ENCODE measurements around the gene CPLX1.
"Not testable (repeated sequence)": the region's sequence is repeated elsewhere in the genome, so short reads cannot be mapped to it uniquely, and the experiment has no call there.

Gene CPLX1

DNA sequence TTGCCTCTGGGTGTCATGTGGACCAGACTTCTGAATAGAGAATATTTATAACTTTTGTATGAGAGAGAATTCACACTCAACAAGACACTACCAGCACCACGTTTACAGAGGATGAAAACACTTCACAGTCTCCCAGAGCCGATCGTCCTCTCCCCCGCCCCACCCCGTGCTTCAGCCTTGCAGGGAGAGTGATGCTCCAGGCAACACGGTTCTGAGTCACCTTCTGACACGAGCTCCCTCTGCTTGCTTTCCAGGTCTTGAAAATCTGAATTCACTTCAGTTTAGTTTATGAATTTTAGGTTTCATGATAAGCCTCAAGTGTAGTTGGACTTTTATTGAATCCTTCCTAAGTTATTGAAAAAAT lies 59.8 kb downstream of the CPLX1 start:
- Mint-ChIP-seq H3K36me3 (ENCODE audit: low read depth) (peaks cover 38% of the 10 kb centered on the region), H3K27ac (no peak overlapping the region), H3K4me1 (ENCODE audit: low read depth) (peaks cover 9% of the 10 kb centered on the region), H3K27me3 (ENCODE audit: low read depth) (no peaks in the 10 kb centered on the region), H3K9me3 (no peaks in the 10 kb centered on the region), H3K4me3 (no peak overlapping the region)

DNA sequence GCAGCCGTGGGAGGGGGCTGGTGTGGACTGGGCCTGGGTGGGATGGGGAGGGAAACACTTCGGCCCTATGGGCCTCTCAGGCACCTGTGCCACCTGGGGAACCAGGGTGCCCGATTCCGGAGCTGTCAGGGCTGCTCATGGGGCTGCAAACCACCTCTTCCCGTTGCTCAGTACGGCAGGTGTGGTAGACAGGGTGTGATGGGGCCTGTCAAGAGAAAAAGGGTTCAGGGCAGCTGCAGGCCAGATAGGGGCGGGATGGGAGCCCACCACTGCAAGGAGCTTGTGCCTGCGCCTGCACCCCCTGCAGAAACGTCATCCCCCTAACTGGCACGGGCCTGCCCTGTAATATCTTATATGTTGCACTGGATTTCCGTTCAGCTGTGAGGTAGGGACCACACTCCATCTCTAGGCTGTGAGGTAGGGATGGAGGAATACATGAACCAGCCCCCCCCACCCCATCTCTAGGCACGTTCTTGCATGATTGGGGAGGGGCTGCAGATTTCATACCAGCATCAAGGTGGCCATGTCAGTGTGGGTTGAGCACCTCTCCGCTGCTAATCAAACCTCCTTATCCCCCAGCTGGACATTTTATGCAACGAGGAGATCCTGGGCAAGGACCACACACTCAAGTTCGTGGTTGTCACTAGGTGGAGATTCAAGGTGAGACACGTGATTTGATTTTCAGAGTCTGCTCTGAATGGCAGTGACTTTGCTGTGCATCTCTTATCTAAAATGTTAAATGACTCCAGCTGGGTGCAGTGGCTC lies 61.3 kb downstream of the CPLX1 start:
- Mint-ChIP-seq H3K9me3 (no peaks in the 10 kb centered on the region), H3K36me3 (ENCODE audit: low read depth) (peaks cover 39% of the 10 kb centered on the region), H3K27me3 (ENCODE audit: low read depth) (no peaks in the 10 kb centered on the region), H3K4me1 (ENCODE audit: low read depth) (peaks cover 11% of the 10 kb centered on the region), H3K4me3 (no peak overlapping the region), H3K27ac (peak overlapping the region; percentile 41)

DNA sequence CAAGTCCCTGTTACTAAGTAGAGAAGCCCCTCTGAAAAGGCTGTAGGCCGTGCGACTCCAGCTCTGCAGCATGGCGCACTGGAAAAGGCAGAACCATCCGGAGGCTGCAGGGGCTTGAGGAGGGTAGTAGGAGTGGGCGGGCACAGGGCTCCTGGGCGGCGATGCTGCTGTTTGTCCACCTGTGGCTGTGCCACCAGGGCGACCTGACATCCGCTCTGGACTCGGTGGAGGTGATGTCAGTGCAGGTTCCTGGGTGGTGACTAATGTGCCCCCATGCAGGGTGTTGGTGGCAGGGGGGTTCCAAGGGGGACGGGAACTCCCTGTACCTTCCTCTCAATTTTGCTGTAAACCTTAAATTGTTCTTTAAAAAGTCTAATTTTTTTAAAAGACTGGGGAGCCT lies 62.0 kb downstream of the CPLX1 start:
- Mint-ChIP-seq H3K9me3 (no peaks in the 10 kb centered on the region), H3K27ac (no peak overlapping the region), H3K27me3 (ENCODE audit: low read depth) (no peaks in the 10 kb centered on the region), H3K36me3 (ENCODE audit: low read depth) (peaks cover 35% of the 10 kb centered on the region), H3K4me3 (no peak overlapping the region), H3K4me1 (ENCODE audit: low read depth) (peaks cover 11% of the 10 kb centered on the region)

DNA sequence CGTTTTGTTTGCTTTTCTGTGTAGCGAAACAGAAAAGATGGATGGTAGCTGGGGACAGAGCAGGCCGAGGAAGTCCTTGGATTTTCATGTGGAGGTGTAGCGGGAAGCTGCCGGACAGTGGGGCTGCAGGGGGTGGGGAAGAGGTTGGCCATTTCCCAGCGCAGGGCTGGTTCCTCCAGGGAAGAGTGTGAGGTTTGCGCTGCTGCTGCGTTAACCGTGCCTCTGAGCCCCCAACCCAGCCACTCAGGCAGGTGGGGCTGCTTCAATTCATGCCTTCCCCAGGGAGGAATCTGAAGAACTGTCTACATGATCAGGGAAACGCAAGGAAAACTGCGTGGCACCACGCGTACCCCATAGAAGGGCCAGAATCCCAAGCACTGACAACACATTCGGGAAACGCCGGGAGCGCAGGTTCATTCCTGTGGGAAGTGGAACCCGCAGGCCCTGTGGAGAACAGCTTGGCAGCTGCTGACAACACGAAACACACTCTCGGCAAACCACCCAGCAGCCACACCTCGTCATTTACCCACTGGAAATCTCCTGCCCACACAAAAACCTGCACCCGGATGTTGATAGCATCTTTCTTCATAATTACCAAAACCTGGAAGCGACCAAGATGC lies 62.6 kb downstream of the CPLX1 start:
- H3K27me3 Mint-ChIP-seq (ENCODE audit: low read depth), result no peaks in the 10 kb centered on the region
- H3K4me1 Mint-ChIP-seq (ENCODE audit: low read depth), result peaks cover 11% of the 10 kb centered on the region
- no peak overlapping the region for H3K4me3 Mint-ChIP-seq
- H3K27ac Mint-ChIP-seq, result no peak overlapping the region
- H3K9me3 Mint-ChIP-seq, result no peaks in the 10 kb centered on the region
- peaks cover 35% of the 10 kb centered on the region for H3K36me3 Mint-ChIP-seq (ENCODE audit: low read depth)

DNA sequence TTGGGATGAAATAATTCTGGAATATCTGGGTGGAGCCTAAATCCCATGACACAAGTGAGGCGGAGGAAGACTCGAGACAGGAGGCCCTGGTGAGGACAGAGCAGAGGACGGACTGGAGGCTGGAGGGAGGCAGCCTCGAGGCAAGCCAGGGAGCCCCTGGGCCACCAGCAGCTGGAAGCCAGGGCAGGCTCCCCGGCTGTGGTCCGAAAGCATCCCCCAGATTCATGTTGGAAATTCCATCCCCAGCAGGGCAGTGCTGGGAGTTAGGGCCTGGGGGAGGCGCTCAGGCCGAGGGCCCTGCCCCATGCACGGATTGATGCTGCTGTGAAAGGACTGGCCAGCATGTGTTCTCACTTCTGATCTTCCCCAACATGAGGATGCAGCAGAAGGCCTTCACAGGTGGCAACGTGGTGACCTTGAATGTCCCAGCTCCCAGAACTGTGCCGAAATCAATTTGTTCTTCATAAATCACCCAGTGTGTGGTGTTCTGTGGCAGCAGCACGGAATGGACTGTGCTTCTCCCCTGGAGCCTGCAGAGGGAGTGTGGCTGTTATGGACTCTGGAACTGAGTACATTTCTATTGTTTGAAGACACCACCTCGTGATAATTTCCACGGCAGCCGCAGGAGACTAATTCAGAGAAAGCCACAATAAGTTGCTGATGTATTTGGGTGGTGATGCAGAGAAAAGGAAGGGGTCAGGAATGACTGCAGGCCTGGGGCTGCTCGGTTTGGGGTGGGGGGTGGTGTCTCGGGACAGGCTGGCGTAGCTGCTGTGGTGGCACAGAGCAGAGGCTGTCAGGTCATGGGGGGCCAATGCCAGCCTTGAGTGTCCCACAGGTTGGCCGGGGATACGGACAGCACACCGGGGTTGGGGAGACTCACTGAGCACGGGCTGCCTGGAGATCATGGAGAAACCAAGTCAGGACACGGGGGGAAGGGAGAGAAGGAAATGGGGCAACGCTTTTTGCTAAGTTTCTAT lies 63.4 kb downstream of the CPLX1 start:
- H3K27me3 Mint-ChIP-seq (ENCODE audit: low read depth), result no peaks in the 10 kb centered on the region
- H3K4me3 Mint-ChIP-seq, result no peak overlapping the region
- no peaks in the 10 kb centered on the region for H3K9me3 Mint-ChIP-seq
- H3K36me3 Mint-ChIP-seq (ENCODE audit: low read depth), result peaks cover 38% of the 10 kb centered on the region
- peaks cover 11% of the 10 kb centered on the region for H3K4me1 Mint-ChIP-seq (ENCODE audit: low read depth)
- H3K27ac Mint-ChIP-seq, result peak overlapping the region; percentile 46

DNA sequence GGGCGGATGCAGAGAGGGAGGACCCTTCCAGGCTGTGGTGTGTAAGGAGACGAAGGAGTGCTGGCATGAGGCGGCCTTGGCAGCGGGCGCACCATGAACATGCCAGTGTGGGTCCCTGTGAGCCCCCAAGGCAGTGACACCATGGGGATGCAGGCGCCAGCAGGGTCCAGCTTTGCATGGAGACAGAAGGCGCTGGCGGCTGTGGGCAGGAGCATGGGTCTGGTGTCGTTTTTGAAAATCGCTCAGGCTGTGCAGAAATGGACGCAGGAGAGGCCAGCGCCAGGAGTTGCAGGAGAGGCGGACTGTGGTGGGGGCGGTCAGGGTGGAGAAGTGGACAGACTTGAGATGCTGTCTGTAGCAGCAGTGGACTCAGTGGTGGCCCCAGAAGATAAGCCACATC lies 64.2 kb downstream of the CPLX1 start:
- H3K27me3 Mint-ChIP-seq (ENCODE audit: low read depth), result no peaks in the 10 kb centered on the region
- H3K36me3 Mint-ChIP-seq (ENCODE audit: low read depth), result peaks cover 37% of the 10 kb centered on the region
- peaks cover 11% of the 10 kb centered on the region for H3K4me1 Mint-ChIP-seq (ENCODE audit: low read depth)
- H3K27ac Mint-ChIP-seq, result peak overlapping the region; percentile 15
- no peaks in the 10 kb centered on the region for H3K9me3 Mint-ChIP-seq
- no peak overlapping the region for H3K4me3 Mint-ChIP-seq

DNA sequence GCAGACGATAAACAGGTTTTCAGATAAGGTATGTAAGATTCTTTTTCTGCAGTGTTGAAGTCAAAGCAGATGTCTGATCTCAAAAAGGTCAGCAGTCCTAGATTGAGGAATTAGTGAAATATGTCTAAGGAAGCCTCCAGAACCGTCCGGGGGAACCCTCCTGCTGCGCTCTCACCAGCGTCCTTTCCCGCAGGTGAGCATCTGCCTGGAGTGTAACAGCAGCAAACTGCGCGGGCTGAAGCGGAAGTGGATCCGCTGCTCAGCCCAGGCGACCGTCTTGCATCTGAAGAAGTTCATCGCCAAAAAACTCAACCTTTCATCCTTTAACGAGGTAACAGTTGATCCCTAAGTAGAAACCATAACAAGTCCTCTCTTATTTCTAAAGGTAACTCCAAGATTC lies 64.8 kb downstream of the CPLX1 start:
- Mint-ChIP-seq H3K27ac (no peak overlapping the region), H3K27me3 (ENCODE audit: low read depth) (no peaks in the 10 kb centered on the region), H3K36me3 (ENCODE audit: low read depth) (peaks cover 35% of the 10 kb centered on the region), H3K4me1 (ENCODE audit: low read depth) (peaks cover 11% of the 10 kb centered on the region), H3K4me3 (no peak overlapping the region), H3K9me3 (no peaks in the 10 kb centered on the region)

DNA sequence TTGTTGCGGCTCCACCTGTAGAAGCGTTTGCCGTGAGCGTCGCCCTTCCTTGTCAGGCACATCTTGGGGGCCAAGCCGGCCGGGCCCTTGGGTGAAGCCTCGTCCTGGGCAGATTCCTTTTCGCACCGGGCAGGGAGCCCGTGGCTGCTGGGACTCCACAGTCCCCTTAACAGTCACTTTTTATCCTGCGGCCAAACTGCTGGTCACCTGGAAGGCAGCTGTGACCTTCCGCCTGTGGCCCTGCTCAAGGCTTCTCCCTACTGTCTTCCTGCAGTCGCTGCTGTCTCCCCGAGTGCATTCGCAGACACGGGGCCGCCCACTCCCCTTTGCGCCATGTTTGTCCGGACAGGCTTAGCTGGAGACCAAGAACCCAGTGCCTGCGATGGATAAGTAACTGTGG lies 65.3 kb downstream of the CPLX1 start:
- Mint-ChIP-seq H3K4me1 (ENCODE audit: low read depth) (peaks cover 11% of the 10 kb centered on the region), H3K36me3 (ENCODE audit: low read depth) (peaks cover 35% of the 10 kb centered on the region), H3K27me3 (ENCODE audit: low read depth) (no peaks in the 10 kb centered on the region), H3K27ac (no peak overlapping the region), H3K9me3 (no peaks in the 10 kb centered on the region), H3K4me3 (no peak overlapping the region)

DNA sequence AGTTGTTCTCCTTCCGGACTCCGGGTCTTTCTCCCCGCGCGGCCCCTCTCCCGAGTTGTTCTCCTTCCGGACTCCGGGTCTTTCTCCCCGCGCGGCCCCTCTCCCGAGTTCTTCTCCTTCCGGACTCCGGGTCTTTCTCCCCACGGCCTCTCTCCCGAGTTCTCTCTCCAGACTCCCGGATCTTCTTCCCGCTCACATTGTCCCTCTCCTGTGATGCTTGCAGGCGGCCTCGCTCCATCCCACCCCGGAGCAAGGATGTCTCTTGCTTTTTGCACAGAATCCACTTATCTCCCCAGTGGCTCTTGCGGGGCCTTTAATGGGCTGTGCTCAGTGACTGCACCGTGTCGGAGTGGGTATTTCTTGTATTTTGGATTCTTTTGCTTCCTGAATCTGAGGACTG lies 66.1 kb downstream of the CPLX1 start:
- not testable (repeated sequence) for H3K9me3 Mint-ChIP-seq; H3K27me3 Mint-ChIP-seq (ENCODE audit: low read depth); H3K4me3 Mint-ChIP-seq; H3K4me1 Mint-ChIP-seq (ENCODE audit: low read depth)
- peaks cover 33% of the 10 kb centered on the region for H3K36me3 Mint-ChIP-seq (ENCODE audit: low read depth)
- peak overlapping the region; percentile 74 for H3K27ac Mint-ChIP-seq

DNA sequence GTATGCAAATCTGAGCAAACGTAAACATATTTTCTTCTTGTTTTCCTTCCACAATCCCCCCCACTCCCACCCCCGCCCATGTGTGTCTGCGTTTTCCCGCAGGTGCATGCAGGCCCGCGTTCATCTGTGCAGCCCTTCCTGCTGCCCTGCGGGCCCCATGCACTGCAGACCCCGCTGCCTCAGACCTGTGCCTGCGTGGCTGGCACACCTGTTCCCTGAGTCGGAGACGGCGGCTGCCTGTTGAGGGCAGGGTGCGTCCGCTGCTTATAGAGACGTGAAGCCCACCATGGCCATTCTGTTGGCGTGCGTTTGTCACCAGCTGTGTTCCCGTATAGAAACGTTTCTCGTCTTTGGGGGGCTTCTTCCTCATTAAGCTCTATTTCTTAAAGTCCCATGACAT lies 68.8 kb downstream of the CPLX1 start:
- Mint-ChIP-seq H3K4me1 (ENCODE audit: low read depth) (peaks cover 5% of the 10 kb centered on the region), H3K4me3 (no peak overlapping the region), H3K27ac (no peak overlapping the region), H3K27me3 (ENCODE audit: low read depth) (no peaks in the 10 kb centered on the region), H3K9me3 (no peaks in the 10 kb centered on the region), H3K36me3 (ENCODE audit: low read depth) (peaks cover 25% of the 10 kb centered on the region)

DNA sequence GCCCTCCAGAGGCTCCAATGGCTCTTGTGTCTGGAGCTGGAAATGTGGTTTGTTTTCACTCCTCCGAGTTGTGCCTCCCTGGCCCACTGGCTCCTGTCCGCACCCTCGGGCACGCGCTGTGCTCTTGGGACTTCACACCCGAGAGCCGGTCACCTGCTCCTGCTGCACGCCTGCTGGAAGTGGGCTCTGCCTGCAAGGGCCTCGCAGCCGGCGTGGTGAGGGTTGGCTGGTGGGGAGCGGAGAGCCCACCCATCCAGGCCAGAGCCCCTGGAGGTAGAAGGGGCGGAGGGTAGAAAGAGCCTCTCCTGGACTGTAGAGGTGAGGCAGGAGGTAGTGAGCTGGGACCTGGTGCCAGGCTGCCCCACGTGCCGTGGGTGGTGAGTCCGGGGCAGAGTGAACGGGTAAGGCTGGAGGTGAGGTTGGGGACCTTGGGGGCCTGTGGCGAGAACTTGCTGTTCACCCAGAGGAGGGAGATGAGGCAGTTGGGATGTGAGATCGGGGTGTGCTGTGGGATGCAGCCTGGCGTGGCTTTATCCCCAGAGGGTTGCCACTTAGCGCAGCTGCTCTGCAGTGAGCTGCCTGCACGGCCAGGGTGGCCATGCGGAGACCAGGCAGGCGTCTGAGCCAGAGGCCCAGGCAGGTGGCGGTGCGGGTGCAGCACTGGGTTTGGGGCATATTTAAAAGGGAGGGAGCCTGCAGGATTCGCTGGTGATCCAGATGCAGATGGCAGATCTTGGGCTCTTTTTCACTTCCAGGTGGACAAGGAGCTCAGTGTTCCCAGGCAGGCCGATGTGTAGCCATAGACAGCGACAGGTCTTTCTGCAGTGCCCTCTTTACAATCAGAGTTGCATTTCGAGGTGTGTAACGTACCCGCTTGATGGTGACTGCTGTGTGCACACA lies 71.5 kb downstream of the CPLX1 start:
- no peaks in the 10 kb centered on the region for H3K4me1 Mint-ChIP-seq (ENCODE audit: low read depth)
- no peaks in the 10 kb centered on the region for H3K27me3 Mint-ChIP-seq (ENCODE audit: low read depth)

DNA sequence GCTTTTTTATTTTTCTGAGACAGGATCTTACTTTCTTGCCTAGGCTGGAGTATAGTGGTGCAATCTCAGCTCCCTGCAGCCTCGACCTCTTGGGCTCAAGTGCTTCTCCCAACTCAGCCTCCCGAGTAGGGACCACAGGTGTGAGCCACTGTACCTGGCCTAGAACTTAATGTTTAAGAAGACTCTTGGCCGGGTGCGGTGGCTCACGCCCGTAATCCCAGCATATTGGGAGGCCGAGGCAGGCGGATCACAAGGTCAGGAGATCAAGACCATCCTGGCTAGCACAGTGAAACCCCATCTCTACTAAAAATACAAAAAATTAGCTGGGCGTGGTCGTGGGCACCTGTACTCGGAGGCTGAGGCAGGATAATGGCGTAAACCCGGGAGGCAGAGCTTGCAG lies 72.7 kb downstream of the CPLX1 start:
- not testable (repeated sequence) for H3K4me1 Mint-ChIP-seq (ENCODE audit: low read depth); H3K27me3 Mint-ChIP-seq (ENCODE audit: low read depth); H3K27ac Mint-ChIP-seq; H3K9me3 Mint-ChIP-seq; H3K4me3 Mint-ChIP-seq
- H3K36me3 Mint-ChIP-seq (ENCODE audit: low read depth), result peaks cover 14% of the 10 kb centered on the region

More for the DNA sequence above, 71.5 kb downstream of the CPLX1 start:
- no peak overlapping the region for H3K27ac Mint-ChIP-seq
- H3K36me3 Mint-ChIP-seq (ENCODE audit: low read depth), result peaks cover 12% of the 10 kb centered on the region
- no peaks in the 10 kb centered on the region for H3K9me3 Mint-ChIP-seq
- H3K4me3 Mint-ChIP-seq, result no peak overlapping the region

DNA sequence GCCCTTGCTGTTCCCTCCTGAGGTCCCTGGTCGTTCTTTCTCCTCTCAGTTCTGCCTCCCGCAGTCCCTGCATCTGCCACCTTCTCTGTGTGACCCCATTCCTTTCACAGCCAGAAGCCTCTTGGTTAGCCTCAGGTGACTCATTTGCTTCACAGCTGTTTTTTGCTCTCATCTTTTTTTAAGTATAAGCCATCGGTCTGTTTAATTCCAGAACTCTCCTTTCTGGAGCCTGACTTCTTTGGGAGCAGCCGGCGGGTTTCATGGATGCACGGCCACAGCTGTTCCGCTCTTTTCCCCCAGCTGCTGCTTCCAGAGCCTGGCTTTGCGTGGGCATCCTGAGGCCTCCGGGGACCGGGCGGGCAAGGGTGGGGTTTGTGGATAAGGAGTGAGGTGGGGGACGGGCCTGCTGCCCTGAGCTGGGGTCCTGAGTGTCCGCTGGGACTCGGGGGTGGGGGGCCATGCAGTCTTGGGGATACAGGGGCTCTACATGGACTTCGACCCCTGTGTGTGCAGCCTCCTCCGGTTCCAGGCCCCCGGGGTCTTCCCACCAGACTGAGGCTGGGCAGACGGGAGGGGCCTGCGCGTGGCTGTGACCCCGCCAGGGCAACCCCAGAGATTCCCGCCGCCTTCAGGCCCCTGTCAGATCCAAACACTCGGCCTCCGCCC lies 73.6 kb downstream of the CPLX1 start:
- H3K4me1 Mint-ChIP-seq (ENCODE audit: low read depth), result peaks cover 3% of the 10 kb centered on the region
- no peak overlapping the region for H3K27ac Mint-ChIP-seq
- no peaks in the 10 kb centered on the region for H3K9me3 Mint-ChIP-seq
- H3K36me3 Mint-ChIP-seq (ENCODE audit: low read depth), result peaks cover 14% of the 10 kb centered on the region
- no peaks in the 10 kb centered on the region for H3K27me3 Mint-ChIP-seq (ENCODE audit: low read depth)
- no peak overlapping the region for H3K4me3 Mint-ChIP-seq

Data from T-helper 1 cell treated with Interleukin-12 subunit alpha and Interleukin-12 subunit beta and Interleukin-4 antibody, amounts not matched to agents 30 μg/mL and 1 μg/mL, for 36 hours (primary cell).